NCI-H748 treated with DMSO at 0.1 percent for 48 hours (cell line): ENCODE data around the gene DNAJB13.

Experiments used
- DNase-seq: peaks from one replicate; lab custom pipeline; 2025; lab: John Stamatoyannopoulos, UW

The DNAJB13 gene

GRCh38 chr11:73951797-73952196 is 971 bp downstream of the DNAJB13 start:
- no peak for DNase-seq

DNA sequence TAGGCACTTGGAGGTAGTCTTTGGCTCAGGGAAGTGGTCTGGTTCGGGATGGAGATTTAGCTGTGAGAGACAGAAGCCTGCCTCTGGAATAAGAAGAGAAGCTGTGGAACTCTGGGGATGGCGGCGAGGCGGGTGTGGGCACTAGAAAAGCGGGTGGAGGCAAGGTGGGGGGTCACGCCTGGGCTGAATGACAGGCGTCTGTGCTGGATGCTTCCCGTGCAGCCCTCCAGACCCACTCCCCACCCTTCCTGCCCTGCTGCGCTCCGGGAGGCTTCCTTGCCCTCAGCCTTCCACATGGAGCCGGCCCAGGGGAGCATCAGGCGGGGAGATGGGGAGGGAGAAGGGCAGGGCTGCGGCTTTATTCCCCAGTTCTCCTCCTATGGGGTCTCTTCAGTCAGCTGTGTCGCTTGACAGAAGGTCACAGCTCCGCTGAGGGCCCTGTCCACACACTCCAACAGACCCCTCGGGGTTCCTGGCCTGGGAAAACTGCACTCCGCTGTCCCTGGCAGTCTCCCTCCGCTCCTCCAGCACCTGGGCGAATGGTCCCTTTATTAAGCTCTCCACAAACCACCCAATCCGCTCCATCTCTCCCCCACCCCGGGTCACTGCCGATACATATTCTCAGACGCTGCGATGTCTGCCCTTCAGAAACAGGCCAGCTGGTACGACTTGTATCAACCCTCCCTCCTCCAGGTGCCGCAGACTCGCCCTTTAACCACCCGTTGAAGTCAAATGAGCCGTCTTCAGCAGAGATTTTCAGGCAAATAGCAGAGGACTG is 6.2 kb downstream of the DNAJB13 start:
- DNase-seq: no peak

GRCh38 chr11:73957654-73958361 is 7.0 kb downstream of the DNAJB13 start:
- no peak for DNase-seq

GRCh38 chr11:73958521-73959141 is 7.8 kb downstream of the DNAJB13 start:
- no peak for DNase-seq

DNA sequence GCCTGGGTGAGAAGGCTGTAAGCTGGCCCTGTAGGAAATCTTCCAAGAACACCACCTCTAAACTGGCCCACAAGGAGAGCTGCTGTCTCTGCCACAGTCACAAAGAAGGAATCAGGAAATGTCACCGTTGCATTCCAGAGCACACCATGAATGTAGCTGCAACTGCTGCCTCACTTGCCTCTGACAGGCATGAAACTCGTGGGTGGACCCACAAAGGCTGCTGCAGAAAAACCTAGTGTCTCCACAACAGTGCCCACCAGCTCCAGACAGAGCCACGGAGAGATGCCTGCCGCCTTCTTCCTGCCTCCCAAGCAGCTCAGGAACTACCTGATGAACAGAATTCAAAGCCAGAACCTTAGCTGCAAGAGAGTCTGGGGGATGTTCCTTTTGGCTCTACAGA is 10.5 kb downstream of the DNAJB13 start:
- no peak for DNase-seq

DNA sequence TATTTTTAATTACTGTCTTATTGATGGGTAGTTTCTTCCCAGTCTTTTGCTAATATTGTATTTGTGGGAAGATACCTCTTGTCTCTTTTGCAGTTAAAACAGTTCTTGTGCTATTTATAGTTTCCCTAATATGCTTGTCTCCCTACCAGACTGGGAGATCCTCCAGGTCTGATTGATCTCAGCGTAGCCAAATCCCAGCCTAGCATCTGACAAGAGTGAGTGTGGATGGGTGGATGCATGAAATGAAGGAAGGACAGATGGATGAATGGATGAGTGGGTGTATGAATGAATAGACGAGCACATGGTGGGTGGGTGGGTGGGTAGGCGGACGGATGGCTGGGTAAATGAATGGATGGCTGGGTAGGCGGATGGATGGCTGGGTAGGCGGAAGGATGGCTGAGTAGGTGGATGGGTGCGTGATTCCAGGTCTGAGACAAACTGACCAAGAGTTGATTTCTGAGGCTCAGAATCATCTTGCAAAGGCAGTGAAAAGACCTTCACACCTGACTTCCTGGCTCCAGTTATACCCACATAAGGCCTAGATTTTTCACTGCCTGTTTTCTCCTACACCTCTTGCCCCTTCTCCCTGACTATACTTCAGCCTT is 11.4 kb downstream of the DNAJB13 start:
- DNase-seq: no peak

DNA sequence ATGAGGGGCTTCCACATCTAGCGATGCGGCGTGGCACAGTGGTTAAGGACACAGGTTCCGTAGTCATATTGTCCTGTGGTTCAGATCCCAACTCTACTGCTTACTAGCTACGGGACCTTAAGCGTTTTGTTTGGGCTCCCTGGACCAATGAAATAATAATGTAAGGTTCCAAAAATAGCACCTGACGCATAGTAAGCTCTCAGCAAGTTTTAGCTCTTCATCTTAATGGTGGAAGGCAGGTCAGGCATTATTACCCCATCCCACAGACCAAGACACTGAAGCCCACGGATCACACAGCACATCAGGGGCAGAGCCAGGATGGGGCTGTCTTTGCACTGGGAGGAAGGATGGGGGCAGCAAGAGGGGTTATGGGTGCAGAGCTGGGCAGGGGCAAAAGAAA is 13.0 kb downstream of the DNAJB13 start:
- DNase-seq: no peak

GRCh38 chr11:73965076-73965763 is 14.4 kb downstream of the DNAJB13 start:
- DNase-seq: no peak

DNA sequence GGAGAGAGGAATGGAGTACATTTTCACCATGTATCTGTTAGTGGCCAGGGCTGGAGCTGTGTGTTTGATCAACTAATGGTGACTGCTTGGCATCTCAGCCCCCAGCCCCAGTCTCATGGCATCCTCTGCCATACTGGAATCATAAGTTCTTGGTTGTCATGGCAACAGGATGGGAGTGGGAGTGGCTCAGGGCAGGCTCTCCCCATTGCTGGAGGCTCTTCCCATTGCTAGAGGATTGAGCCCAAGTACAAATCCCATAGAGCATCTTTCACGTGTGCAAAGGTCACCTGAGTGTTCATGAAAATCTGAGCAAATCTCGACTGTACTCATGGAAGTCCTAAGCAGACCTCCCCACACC is 14.9 kb downstream of the DNAJB13 start:
- DNase-seq: no peak

DNA sequence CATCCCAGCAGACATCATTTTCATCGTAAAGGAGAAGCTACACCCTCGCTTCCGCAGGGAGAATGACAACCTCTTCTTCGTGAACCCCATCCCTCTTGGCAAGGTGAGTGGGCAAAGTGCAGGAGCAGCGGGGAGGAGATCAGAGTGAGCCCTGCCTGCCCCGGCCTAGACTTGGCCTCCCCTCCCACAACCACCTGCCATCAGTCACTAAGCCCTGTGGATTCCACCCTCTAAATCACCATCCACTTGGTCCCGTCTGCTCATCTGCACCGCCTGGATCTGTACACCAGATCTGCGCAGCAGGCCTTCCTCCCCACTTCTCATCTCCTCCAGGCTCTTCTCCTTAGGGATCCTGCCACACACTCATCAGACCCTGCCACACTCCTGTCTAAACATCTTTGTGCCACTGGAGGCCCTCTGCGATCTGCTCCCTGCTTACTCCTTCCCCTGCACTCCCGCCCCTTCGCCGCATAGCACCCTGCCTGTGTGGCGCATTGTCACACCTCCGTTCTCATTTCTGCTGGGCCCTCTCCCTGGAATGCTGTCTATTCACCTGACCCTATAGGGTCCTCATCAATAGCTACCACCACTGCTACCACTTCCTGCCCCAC is 17.6 kb downstream of the DNAJB13 start:
- DNase-seq: no peak

- no peak for DNase-seq
Measured at GRCh38 chr11:73969091-73969490, 18.3 kb downstream of the DNAJB13 start.

GRCh38 chr11:73969991-73970800 is 19.4 kb downstream of the DNAJB13 start:
- DNase-seq: no peak

DNA sequence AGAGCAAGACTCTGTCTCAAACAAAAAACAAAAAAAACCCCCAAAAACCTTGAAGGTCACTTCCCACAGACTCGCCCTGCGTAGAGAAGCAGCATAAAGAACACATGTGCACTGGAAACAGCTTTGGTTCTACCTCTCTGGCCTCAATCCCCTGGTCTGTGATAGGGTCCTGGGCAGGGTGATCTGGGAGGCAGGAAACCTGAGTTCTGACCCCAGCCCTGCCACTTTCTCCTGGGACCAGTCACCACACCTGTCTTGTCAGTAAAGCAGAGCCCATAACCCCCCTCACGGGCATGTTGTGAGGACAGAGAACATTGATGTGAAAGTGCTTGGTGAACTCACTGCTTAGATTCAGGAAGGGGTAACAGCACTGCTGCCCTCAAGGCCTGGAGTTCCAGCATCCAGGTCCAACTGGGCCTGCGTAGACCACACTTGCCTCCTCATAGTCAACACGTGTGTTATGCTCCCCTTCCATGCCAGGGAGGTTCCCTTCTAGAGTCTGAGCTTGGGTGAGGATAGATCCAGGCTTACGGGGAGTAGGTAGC is 20.4 kb downstream of the DNAJB13 start:
- DNase-seq: no peak

- DNase-seq: no peak
Measured at GRCh38 chr11:73972187-73972586, 21.4 kb downstream of the DNAJB13 start.

DNA sequence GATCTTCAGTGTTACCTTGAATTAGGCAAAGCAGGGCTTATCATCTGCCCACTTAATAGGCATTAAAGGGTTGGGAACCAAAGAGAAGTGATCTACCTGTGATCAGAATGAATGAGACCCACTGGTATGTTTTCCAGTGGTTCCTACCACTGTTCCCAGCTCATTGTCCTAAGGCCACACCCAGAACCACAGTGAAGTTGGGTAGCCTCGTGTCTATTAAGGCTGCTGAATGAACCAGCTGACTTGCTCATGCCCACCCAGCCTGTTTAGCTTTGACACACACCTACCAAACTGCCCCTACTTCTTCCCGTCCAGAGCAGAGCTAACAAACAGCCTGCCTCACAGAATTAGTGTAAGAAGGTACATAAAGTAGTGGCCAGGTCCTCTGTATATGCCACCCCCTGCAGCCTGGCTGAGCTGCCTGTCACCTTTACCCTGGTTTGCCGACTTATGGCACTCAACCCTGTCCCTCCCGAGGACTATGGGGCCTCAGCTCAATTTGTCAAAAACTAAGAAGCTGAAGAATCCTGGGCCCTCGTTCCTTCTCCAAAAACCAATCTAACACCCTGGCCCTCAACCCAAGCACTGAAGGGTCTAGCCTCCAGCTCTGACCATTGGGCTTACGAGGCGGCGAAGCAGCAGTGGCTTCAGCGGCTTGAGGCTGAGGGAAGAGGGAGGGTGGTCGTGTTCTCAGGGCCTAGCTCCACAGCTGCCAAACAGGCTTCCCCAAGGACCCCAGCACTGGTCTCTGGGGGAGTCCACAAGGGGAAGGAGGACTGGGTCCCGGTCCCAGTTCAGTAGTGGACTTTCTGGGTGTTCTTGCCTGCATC is 22.0 kb downstream of the DNAJB13 start:
- no peak for DNase-seq

GRCh38 chr11:73974604-73975478 is 24.0 kb downstream of the DNAJB13 start:
- DNase-seq: no peak

DNA sequence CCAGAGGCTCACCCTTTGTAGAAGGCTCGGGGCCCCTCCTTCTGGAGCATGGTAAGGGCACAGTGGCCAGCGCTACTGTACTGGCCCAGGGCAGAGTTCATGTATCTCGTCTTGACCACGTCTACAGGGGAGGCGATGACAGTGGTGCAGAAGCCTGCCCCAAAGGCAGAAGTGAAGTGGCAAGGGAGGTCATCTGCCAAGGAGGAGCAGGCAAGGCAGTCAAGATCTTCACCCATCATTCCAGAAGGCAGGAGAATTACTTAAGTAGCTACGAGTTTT is 24.6 kb downstream of the DNAJB13 start:
- DNase-seq: no peak

DNA sequence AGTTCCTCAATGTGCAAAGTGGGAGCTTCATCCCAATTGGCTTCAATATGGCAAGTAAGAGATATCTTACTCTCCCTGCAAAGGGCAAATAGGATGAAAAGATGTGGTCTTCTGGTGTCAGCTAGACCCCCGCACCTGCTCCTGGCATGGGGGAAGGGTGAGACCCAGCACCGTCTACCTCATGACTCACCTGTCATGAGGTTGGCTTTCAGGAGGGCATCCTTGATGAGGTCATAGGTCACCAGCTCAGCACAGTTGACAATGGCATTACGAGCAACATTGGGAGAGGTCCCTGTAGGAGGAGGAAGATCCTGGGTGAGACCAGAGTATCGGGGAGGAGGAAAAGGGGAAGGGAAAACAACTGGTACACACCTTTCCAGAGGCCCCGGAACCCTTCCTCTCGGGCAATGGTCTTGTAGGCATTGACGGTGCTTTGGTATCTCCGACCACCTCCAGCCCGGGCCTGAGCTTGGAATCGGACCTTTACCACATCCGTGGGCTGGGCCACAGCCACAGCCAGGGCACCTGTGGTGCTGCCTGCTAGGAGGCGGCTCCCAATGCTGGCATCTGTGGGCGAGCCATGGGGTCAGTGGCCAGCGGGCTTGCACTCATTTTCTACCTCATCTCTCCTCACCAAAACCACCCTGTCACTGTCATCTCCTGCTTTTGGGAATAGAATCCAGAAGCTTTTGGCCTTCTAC is 25.8 kb downstream of the DNAJB13 start:
- DNase-seq: no peak
